Loucy (cell line): ENCODE data around the gene DENND5B.

ENCODE experiments used
- H2AFZ ChIP-seq: fragments of 200-600 bp; sonication (generic); 2 replicates; pipeline ENCODE4 v1.6.0; 2016; ENCODE audit warnings: antibody characterized with exemption, mild to moderate bottlenecking, low read length, moderate library complexity
- H3F3A ChIP-seq: fragments of 200-600 bp; 2 replicates; pipeline ENCODE4 v1.6.0; 2016; ENCODE audit warnings: antibody characterized with exemption, low read depth, mild to moderate bottlenecking
- H3K27me3 ChIP-seq: fragments of 200-600 bp; sonication (generic); 2 replicates; pipeline ENCODE4 v1.6.1; 2014; ENCODE audit warnings: low read length, mild to moderate bottlenecking; ENCODE audit not compliant: insufficient read depth, poor library complexity, severe bottlenecking
- H3K36me3 ChIP-seq: fragments of 200-600 bp; sonication (generic); 2 replicates; pipeline ENCODE4 v1.6.1; 2016; ENCODE audit warnings: low read length; ENCODE audit not compliant: insufficient read depth
- H3K4me1 ChIP-seq: fragments of 200-600 bp; sonication (generic); 2 replicates; pipeline ENCODE4 v1.5.1; 2014; ENCODE audit warnings: low read length, mild to moderate bottlenecking; ENCODE audit not compliant: insufficient read depth, poor library complexity, severe bottlenecking
- H3K4me2 ChIP-seq: fragments of 200-600 bp; sonication (generic); 2 replicates; pipeline ENCODE4 v1.6.0; 2014; ENCODE audit warnings: antibody characterized with exemption, low read length, low read depth, mild to moderate bottlenecking; ENCODE audit not compliant: poor library complexity, severe bottlenecking
- H3K4me3 ChIP-seq: fragments of 200-600 bp; sonication (generic); 2 replicates; pipeline ENCODE4 v1.5.1; 2014; ENCODE audit warnings: low read length, mild to moderate bottlenecking, mixed read lengths; ENCODE audit not compliant: poor library complexity, severe bottlenecking
- H3K79me2 ChIP-seq: fragments of 200-600 bp; sonication (generic); 2 replicates; pipeline ENCODE4 v1.6.1; 2014; ENCODE audit warnings: low read length; ENCODE audit not compliant: insufficient read depth
- H3K9ac ChIP-seq: fragments of 200-600 bp; sonication (generic); 2 replicates; pipeline ENCODE4 v1.6.0; 2014; ENCODE audit warnings: mild to moderate bottlenecking, low read depth, low read length, moderate library complexity; ENCODE audit not compliant: poor library complexity, severe bottlenecking
- H3K9me2 ChIP-seq: fragments of 200-600 bp; sonication (generic); replicated peaks from 2 replicates; pipeline ENCODE4 v1.6.1; 2016; ENCODE audit warnings: low read depth, low read length, mixed read lengths
- H3K9me3 ChIP-seq: fragments of 200-600 bp; sonication (generic); 2 replicates; pipeline ENCODE4 v1.6.1; 2014; ENCODE audit warnings: mild to moderate bottlenecking, antibody characterized with exemption, low read length, low read depth; ENCODE audit not compliant: insufficient read depth
- H4K20me1 ChIP-seq: fragments of 200-600 bp; sonication (generic); 2 replicates; pipeline ENCODE4 v1.6.0; 2014; ENCODE audit warnings: antibody characterized with exemption, low read length, mild to moderate bottlenecking; ENCODE audit not compliant: insufficient read depth, poor library complexity, severe bottlenecking
- EZH2phosphoT487 ChIP-seq: fragments of 200-600 bp; IDR thresholded peaks from 2 replicates; pipeline ENCODE4 v1.6.1; 2018; ENCODE audit warnings: antibody characterized with exemption, mild to moderate bottlenecking, moderate library complexity, borderline replicate concordance
- TF ChIP-seq, protein P1 (sequence below): fragments of 200-600 bp; sonication (generic); conservative IDR thresholded peaks from 2 replicates; pipeline ENCODE4 v1.5.1; 2014; ENCODE audit warnings: mild to moderate bottlenecking, antibody characterized with exemption, low read length

DENND5B gene

DNA sequence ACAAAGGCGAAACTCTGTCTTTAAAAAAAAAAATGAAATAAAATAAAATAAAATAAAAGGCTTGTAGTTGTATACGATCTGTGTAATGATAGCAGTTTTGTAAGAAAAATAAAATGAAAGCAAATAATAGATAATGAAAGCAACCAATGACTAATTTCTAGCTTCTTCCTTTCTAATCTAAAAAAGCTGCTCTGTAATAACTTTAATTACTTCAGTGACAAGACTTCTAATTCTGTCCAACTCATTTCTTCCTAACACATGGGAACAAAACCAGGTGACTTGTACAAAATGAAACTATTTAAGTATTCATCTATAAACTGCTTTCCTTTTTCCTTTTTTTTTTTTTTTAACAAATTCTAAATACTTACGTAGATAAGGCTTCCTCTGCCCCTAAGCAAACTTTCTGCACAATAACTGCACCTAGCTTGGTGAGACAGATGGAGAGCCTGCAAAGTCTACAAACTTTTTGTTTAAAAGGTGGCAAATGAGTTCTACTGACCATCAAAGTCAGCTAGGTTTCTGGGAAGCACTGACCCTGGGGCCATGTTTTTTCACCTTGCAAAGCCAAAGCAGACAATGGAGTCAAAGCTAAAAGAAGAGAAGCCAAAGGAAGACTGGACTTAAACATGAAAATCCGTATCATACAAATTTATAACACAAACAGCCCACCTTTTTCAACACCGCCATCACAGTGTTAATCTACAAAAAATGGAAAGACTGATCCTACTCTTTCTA is 28.2 kb downstream of the DENND5B start:
- Histone ChIP-seq H3K27me3 (no peaks in the 10 kb centered on the region), H3F3A (no peaks in the 10 kb centered on the region), H3K9me2 (no peaks in the 10 kb centered on the region), H3K4me3 (no peak overlapping the region), H2AFZ (no peak overlapping the region), H3K79me2 (0 out of 2 replicates have a peak, but pooled peaks cover 3% of the 10 kb centered on the region), H3K4me2 (no peak overlapping the region), H4K20me1 (peaks cover 3% of the 10 kb centered on the region), H3K9me3 (no peaks in the 10 kb centered on the region), H3K9ac (no peak overlapping the region), H3K4me1 (peaks cover 5% of the 10 kb centered on the region), H3K36me3 (no peaks in the 10 kb centered on the region)
- TF ChIP-seq, protein P1, sequence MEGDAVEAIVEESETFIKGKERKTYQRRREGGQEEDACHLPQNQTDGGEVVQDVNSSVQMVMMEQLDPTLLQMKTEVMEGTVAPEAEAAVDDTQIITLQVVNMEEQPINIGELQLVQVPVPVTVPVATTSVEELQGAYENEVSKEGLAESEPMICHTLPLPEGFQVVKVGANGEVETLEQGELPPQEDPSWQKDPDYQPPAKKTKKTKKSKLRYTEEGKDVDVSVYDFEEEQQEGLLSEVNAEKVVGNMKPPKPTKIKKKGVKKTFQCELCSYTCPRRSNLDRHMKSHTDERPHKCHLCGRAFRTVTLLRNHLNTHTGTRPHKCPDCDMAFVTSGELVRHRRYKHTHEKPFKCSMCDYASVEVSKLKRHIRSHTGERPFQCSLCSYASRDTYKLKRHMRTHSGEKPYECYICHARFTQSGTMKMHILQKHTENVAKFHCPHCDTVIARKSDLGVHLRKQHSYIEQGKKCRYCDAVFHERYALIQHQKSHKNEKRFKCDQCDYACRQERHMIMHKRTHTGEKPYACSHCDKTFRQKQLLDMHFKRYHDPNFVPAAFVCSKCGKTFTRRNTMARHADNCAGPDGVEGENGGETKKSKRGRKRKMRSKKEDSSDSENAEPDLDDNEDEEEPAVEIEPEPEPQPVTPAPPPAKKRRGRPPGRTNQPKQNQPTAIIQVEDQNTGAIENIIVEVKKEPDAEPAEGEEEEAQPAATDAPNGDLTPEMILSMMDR, result no peak
- TF ChIP-seq EZH2phosphoT487, result no peak

DNA sequence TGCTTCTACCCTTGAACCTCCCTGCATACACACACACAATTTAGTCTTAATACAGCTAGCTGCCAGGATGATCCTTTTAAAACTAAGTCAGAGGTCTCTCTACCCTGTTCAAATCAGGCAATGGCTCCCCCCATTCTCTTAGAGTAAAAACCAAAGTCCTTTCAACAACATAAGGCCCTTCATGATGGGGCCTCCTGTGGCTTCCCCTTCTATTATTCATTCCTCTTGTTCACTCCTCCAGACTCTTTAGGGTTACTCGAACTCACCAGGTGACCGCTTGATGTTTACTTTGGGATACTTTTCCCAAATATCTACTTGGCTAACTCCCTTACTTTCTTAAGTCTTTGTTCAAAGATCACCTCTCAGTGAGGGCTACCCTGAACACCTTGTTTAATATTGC is 30.4 kb downstream of the DENND5B start:
- no peaks in the 10 kb centered on the region for H3K79me2 ChIP-seq
- TF ChIP-seq, protein P1, result no peak
- TF ChIP-seq EZH2phosphoT487, result no peak
- H3K9me2 ChIP-seq, result no peaks in the 10 kb centered on the region

DNA sequence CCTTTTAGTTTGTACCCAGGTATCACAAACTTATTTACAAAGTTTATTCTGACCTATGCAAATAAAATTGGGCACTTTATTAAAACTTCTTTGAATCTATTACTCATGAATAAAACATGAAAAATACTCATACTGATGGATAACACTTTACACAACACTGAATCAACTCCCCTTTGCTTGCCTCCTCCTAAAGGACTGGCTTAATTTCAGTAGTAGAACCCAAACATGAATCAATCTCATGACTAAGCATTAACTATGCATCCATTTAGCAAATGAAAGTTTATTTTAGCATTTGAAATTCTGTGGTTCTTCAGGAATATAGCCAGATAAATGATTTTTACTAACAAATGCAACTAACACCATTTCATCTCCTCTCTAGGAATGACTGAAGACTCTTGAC is 32.4 kb downstream of the DENND5B start:
- Histone ChIP-seq H3K4me1 (peaks cover 10% of the 10 kb centered on the region), H3F3A (no peaks in the 10 kb centered on the region), H3K27me3 (no peaks in the 10 kb centered on the region), H3K4me2 (no peak overlapping the region), H3K9me2 (no peaks in the 10 kb centered on the region), H2AFZ (no peak overlapping the region), H3K9ac (no peak overlapping the region), H3K4me3 (no peak overlapping the region), H3K36me3 (no peaks in the 10 kb centered on the region), H3K79me2 (no peaks in the 10 kb centered on the region), H3K9me3 (no peaks in the 10 kb centered on the region), H4K20me1 (peaks cover 3% of the 10 kb centered on the region)
- TF ChIP-seq, protein P1, result no peak

More for the DNA sequence above, 30.4 kb downstream of the DENND5B start:
- peaks cover 10% of the 10 kb centered on the region for H3K4me1 ChIP-seq
- no peak overlapping the region for H3K9ac ChIP-seq
- H3K36me3 ChIP-seq, result no peaks in the 10 kb centered on the region
- no peak overlapping the region for H3K4me2 ChIP-seq
- no peak overlapping the region for H2AFZ ChIP-seq
- no peaks in the 10 kb centered on the region for H3F3A ChIP-seq
- no peaks in the 10 kb centered on the region for H3K27me3 ChIP-seq
- no peaks in the 10 kb centered on the region for H3K9me3 ChIP-seq
- H4K20me1 ChIP-seq, result peaks cover 3% of the 10 kb centered on the region
- H3K4me3 ChIP-seq, result no peak overlapping the region
